GM12873 (cell line): ENCODE measurements around the gene MED16.

Source experiments
- TF ChIP-seq, protein P1 (sequence below): IDR thresholded peaks from 2 replicates; pipeline ENCODE4 v1.5.1; 2012; ENCODE audit warnings: low read depth, mild to moderate bottlenecking, moderate library complexity, low read length, control low read depth; ENCODE audit not compliant: insufficient read depth; ENCODE audit errors: missing control alignments

MED16 gene

DNA sequence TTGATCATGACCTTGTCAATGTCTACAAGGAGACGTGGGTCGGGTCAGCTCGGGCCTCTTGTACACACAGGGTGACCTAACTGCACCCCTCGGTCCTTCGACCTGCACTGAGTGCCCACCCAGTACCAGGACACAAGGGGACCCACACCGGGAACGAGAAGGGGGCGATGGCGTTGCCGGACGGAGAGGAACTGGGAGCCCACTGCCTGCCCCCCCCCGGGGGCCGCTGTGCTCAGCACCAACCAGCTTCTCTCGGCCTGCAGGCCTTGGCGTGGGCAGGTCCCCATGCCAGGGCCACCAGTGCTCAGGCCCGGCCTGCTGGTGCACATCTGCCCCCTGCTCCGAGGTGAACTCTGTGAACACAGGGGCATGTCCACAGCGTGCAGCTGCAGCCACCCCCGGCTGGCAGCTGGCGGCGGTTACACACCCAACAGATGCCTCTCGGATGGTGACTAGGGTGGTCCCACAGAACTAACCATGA is 19.4 kb downstream of the MED16 start:
- TF ChIP-seq, protein P1, sequence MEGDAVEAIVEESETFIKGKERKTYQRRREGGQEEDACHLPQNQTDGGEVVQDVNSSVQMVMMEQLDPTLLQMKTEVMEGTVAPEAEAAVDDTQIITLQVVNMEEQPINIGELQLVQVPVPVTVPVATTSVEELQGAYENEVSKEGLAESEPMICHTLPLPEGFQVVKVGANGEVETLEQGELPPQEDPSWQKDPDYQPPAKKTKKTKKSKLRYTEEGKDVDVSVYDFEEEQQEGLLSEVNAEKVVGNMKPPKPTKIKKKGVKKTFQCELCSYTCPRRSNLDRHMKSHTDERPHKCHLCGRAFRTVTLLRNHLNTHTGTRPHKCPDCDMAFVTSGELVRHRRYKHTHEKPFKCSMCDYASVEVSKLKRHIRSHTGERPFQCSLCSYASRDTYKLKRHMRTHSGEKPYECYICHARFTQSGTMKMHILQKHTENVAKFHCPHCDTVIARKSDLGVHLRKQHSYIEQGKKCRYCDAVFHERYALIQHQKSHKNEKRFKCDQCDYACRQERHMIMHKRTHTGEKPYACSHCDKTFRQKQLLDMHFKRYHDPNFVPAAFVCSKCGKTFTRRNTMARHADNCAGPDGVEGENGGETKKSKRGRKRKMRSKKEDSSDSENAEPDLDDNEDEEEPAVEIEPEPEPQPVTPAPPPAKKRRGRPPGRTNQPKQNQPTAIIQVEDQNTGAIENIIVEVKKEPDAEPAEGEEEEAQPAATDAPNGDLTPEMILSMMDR: no peak

DNA sequence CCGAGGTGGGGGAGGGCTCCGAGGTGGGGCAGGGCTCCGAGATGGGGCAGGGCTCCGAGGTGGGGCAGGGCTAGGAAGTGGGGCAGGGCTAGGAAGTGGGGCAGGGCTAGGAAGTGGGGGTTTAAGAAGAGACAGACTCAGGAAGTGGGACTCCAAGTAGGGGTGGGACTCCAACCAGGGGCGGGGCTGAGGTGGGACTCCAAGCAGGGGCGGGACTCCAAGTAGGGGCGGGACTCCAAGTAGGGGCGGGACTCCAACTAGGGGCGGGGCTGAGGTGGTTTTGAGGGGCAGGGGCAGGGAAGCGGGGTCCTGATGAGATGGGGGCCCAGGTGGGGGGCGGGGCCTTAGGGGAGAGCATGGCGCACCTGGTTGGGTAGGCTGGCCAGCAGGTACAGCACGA is 19.9 kb downstream of the MED16 start:
- TF ChIP-seq, protein P1: no peak

DNA sequence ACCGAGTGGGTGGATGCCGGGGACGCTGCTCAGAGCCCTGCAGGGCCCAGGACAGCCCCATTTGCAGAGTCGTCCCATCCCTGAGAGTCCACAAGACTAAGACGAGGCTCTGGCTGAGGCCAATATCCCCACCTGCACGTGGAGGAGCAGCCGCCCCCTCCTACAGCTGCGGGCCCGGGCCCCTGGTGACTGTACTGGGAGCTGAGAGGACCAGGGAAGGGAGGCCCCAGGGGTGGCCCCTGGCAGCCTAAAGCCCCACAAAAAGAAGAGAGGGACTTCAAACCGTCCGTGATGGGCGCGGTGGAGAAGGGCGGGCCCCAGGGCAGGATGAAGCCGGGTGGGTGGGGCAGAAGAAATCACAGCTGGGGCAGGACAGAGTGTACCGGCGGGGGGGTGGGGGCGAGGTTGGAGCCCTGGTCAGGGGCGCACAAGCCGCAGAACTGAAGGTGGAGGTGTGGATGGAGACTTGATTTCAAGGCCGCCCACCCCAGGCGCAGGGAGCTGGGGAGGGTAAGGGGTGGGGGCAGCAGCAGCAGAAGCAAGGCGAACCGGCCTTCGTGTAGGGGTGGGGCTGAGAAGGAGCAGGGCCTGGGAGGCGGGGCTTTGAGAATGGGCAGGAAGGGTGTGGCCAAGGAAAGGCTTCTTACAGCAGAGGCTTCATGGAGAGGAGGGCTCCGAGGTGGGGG is 20.6 kb downstream of the MED16 start:
- TF ChIP-seq, protein P1: no peak

DNA sequence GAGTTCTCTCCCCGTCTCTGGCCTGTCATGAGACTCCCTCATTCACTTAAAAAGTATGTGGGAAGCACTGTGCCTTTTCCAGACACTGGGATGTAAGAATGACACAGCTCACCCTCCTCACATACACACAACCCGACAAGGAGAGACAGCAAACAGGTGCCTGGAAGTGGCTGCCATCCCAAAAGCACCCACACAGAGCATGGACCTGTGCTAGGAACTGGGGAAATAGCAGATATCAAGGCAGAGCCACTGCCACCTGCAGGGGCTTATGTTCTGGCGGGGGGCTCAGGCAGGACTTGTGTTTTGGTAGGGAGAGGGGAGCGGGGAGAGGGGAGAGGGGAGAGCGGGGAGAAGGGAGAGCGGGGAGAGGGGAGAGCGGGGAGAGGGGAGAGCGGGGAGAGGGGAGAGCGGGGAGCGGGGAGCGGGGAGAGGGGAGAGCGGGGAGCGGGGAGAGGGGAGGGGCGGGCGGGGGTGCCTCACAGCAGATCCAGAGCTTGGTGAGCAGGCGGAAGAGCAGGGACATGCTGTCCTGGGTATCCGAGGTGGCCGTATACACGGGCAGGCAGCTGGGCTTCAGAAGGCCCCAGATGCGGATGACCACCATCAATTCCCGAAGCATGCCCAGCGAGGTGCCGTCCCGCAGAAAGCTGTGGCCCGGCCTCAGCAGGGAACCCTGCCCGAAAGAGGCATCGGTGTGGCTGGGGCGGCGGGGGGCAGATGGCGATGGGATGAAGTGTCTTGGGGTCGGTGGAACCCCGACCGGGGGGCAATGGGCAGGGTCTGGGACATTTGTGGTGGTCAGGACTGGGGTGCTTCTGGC is 21.3 kb downstream of the MED16 start:
- TF ChIP-seq, protein P1: no peak

DNA sequence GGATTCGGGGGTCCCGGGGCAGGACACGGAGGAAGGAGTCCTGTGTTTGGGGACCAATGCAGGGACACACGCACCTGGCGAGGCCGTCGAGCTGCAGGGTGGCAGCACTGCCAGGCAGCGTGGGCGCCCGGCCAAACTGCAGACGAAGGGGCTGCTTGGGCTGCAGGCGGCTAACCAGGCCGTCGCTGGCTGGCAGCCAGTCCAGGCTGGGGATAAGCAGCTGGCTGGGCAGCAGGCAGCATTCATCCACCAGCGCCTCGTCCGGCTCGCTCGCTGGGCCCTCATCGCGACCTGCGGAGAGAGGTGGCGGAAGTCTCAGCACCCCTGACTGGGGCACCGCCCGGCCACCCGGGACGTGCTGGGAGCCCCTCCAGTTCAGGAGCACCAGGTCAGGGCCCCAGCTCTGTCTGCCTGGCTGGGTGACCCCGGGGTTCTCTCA is 22.0 kb downstream of the MED16 start:
- TF ChIP-seq, protein P1: no peak

DNA sequence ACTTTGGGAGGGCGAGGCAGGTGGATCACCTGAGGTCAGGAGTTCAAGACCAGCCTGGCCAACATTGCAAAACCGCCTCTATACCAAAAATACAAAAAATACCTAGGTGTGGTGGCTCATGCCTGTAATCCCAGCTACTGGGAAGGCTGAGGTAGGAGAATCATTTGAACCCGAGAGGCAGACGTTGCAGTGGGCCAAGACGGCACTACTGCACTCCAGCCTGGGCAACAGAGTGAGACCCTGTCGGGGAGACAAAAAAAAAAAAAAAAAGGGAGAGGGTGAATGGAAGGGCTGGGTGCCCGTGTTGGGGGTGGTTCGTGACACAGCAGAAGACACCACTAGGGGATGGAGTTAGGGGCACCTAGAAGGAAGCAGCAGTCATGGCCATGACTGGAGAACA is 22.7 kb downstream of the MED16 start:
- TF ChIP-seq, protein P1: no peak
